Right ventricle myocardium inferior (tissue), 1 donor: ENCODE data around the gene ERG. TPM values are rescaled to one million over a fixed set of nuclear protein-coding genes. Genes with fewer than 3 reads are reported as not detected.

Experiments
- ATAC-seq: fragments of 200-7000 bp; cut with Tn5 transposase; one replicate; pipeline ENCODE4 v1.9.1; 2020; ENCODE audit warnings: mild to moderate bottlenecking, moderate library complexity
- DNase-seq: peaks from one replicate; pipeline ENCODE4 v3.0.0; 2021; ENCODE audit errors: missing footprints
- intact Hi-C: fragments of 100-400 bp; cut with DNase I; formaldehyde crosslinking; loops from one replicate; pipeline ENCODE4 v1.11.0; 2022
- long read RNA-seq: library from polyadenylated mRNA; unstranded; transcript quantifications from one replicate; pipeline ENCODE4 v2.0.0, GENCODE V29; 2021
- total RNA-seq: library from RNA; stranded (reverse); fragmentation: NEBNext Ultra II Directional; extraction: Animal tissue kit (Norgen Biotek cat#: 25700); gene quantifications from one replicate; pipeline ENCODE4 v1.2.1, GENCODE V29; 2021
- donor health status: DM: no; HTN: yes; CAD: no; lungs with severe emphysema.

Gene ERG, protein sequence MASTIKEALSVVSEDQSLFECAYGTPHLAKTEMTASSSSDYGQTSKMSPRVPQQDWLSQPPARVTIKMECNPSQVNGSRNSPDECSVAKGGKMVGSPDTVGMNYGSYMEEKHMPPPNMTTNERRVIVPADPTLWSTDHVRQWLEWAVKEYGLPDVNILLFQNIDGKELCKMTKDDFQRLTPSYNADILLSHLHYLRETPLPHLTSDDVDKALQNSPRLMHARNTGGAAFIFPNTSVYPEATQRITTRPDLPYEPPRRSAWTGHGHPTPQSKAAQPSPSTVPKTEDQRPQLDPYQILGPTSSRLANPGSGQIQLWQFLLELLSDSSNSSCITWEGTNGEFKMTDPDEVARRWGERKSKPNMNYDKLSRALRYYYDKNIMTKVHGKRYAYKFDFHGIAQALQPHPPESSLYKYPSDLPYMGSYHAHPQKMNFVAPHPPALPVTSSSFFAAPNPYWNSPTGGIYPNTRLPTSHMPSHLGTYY
- 18.1 TPM for total RNA-seq
- long read RNA-seq, full-length matches to known transcripts = 2 of 6 reads
- long read RNA-seq, partial matches to known transcripts = 1 of 6 reads
- long read RNA-seq, other reads (novel, unspliced or antisense) = 3 of 6 reads

DNA sequence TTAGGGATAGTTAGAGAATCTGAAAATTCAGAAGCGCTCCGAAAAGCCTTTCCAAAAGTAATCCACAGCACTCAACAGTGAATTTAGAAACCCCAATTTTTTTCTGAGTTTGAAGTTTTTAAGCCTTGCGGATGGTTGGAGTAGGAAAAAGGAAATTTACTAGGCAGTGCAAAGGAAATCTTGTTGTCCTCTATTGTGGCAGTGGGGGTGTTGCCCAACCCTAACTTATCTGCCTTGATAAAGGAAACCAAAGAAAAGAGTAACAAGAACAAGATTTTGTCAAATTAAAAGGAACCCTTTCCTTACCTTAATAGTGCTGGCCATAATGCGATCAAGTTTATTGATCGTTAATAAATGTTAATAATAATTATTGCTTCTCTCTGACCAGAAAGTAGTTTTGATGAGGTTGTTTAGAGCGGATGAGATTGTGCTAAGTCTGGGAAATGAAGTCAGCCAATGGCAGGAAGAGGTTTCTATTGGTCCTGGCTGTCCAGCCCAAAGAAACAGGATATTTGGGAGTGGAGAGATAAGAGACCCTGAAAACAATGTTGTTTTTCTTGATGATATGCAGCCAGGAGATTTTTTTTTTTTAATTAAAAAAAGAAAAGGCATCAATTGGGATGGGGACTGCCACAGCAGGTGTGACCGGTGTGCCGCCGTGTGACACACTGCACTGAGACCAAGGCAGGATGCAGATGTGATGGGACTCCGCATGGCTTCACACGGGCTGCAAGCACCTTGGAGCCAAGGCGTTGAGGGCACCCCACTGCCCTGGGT, at the start of gene ERG:
Gene ERG, minus strand, starts transcription at position 421 of the 777 bp plus-strand sequence. Its CDS starts 97 bp downstream, at position 324.
- intact Hi-C loops = loop anchor here (2.0 to 10.0 kb wide), 3 partner anchors 23 to 557 kb away; no protein-coding TSS in a partner anchor
- no peak for DNase-seq
- no peak for ATAC-seq

GRCh38 chr21:38544661-38545060, 46.4 kb upstream of the ERG start:
- DNase-seq (no peak), ATAC-seq (no peak)
- intact Hi-C loops = no loop called here

GRCh38 chr21:38542263-38542662, 44.0 kb upstream of the ERG start:
- intact Hi-C loops = no loop called here
- DNase-seq (no peak), ATAC-seq (no peak)

- DNase-seq = no peak
- no peak for ATAC-seq
- intact Hi-C loops = no loop called here
Observed at GRCh38 chr21:38538353-38538752, 40.1 kb upstream of the ERG start.

DNA sequence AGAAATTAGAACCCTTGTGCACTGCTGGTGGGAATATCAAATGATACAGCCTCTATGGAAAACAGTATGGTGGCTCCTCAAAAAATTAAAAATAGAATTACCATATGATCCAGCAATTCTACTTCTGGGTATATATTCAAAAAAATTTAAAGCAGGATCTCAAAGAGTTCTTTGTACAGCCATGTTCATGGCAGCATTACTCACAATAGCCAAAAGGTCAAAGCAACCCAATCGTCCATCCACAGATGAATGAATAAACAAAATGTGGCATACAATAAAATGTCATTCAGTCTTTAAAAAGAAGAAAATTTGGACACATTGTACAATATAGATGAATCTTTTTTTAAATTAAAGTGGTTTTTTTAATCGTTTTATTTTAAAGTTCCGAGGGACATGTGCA, 36.3 kb upstream of the ERG start:
- DNase-seq (no peak), ATAC-seq (no peak)
- intact Hi-C loops = no loop called here

GRCh38 chr21:38533887-38534286, 35.6 kb upstream of the ERG start:
- intact Hi-C loops = no loop called here
- no peak for DNase-seq
- ATAC-seq = no peak

DNA sequence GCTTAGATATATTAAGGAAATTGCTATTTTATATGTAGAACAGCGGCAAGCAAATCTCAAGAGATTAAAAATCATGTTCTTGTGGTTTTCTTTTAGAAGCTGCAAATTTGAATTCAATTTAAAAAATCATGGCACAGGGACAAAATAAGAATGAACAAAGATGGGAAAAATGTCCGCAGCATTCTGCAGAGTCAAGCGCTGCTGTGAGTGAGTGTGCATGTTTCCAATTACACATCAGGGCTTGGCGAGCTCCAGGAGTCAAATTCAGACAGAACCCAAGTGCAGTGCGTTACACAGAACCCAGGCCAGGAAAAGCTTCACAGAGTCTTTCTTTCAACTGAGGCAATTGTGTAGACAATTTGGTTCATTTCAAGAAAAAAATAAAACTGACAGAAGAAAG, 33.3 kb upstream of the ERG start:
- intact Hi-C loops = no loop called here
- DNase-seq = no peak
- ATAC-seq = no peak

DNA sequence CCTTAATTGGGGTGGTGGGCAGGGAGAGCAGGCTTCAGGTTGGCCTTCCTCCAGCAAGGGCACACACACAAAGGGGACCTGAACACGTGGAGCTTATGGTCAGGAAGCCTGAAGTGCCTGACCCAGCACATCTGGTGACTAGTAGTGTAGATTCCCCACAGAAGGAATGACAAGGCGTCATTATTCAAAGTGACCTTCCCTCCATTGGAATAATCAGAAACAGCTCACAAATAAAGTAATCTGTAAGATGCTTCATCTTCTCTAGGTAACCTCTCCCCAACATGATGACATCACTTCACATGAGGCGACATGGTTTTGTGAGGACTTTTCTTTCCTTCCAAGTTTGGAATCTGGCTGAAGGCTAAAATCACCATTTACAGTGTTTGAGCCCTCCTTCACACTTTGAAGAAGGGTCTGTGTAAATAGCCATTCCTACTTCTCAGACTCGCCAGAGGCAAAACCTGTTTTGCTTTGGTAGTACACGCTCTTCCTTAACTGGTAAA, 32.8 kb upstream of the ERG start:
- no peak for ATAC-seq
- no peak for DNase-seq
- intact Hi-C loops = no loop called here

GRCh38 chr21:38527737-38528136, 29.5 kb upstream of the ERG start:
- intact Hi-C loops = no loop called here
- ATAC-seq (no peak), DNase-seq (no peak)

GRCh38 chr21:38525454-38525853, 27.2 kb upstream of the ERG start:
- intact Hi-C loops = no loop called here

DNA sequence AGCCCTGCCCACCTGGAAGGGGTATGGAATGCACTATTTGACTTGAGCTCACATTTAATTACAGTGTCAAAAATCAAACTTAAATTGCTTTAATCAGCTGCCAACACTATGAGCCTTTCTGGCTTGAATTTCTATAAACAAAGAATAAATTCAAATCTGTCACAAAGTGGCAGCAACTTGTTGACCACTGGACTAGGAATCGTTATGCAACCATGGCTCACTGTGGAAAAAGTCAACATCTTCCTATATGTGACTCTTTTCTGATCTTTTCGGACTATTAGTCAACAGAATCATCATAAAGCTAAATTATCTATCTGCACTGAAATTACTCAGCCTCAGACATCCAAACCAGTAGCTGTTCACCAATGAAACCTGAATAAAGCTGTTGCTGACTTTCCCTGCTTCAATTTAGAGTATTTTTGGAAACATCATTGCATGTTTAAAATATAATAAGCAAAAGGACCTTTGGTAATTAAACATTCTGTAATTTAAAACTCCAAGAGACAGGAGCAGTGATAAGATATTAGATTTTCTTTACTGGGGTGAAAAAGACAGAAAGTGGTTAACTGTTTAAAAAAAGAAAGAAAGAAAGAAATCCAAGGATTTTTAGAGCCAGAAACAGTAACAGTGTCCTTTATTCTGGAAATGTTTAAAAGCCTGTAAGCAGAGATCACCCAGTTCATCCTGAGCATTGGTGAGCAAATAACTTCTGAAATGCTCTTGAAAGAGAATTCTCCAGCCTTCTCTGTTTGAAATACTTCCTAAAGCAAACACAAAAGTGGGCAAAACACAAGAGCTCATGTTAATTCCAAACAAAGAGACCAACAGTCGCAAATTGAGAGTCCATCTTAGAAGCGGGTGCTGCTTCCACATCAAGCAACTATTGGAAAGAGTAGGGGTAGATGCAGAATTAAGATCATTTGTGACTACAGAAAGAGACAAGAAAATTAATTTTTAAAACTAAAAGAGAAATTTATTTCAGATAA, 26.2 kb upstream of the ERG start:
- DNase-seq (no peak), ATAC-seq (no peak)
- intact Hi-C loops = no loop called here

More at GRCh38 chr21:38525454-38525853, 27.2 kb upstream of the ERG start:
- ATAC-seq (no peak), DNase-seq (no peak)

DNA sequence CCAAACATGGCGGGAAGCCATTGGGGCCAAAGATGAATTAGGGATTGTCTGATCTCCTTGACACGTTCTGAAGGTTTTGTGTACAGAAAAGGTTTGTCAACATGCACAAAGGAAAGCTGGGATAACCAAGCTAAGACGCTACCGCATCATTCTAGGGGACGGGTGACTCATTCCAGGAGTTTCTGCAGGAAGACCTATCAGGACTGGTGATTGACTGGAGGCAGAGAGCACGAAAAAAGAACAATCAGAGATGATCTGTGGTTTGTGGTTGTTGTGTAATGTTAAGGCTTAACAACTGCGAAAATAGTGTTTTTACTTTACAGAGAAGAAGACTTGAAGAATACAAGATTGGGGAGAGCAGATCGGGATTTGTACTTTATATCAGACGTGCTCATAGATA, 22.2 kb upstream of the ERG start:
- intact Hi-C loops = no loop called here
- ATAC-seq (no peak), DNase-seq (no peak)

DNA sequence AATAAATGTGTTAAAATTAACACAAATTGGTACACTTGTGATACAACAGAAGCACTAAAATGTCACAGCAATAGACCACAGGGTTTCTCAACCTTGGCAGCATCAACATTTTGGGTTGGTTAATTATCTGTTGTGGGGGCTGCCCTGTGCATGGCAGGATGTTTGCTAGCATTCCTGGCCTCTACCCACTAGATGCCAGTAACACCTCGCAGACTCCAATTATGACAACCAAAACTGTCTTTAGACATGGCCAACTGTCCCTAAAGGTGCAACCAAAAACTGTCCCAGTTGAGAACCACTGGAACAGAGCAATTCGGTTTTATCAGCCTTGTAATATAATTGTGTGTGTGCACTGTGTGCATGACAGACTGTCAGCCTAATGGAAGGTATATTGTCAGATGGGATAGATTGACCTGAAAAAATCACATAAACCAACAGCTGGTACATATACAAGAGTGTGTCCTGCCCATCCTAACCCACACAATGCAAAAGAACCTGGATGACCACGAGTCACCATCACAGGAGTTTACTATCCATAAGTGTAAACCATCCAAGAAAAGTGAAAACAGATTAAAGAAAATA, 13.5 kb upstream of the ERG start:
- intact Hi-C loops = no loop called here
- no peak for ATAC-seq
- DNase-seq = no peak

- DNase-seq = no peak
- no peak for ATAC-seq
- intact Hi-C loops = no loop called here
Observed at GRCh38 chr21:38511198-38511597, 12.9 kb upstream of the ERG start.

- intact Hi-C loops = loop anchor here (5.0 kb wide), 1 partner anchor 630 kb away; no protein-coding TSS in a partner anchor
- DNase-seq = no peak
- peak; percentile 36 for ATAC-seq
Observed at GRCh38 chr21:38507374-38507942, 9.2 kb upstream of the ERG start.

GRCh38 chr21:38506661-38507281, 8.5 kb upstream of the ERG start:
- intact Hi-C loops = loop anchor here (5.0 kb wide), 1 partner anchor 631 kb away; no protein-coding TSS in a partner anchor
- peak; percentile 78 for DNase-seq
- no peak for ATAC-seq
